K562 (cell line): Measurements from ENCODE around the gene CDK4. TPM values are rescaled to one million over a fixed set of nuclear protein-coding genes. Genes with fewer than 3 reads are reported as not detected.

Source experiments
- ATAC-seq: fragments of 200-7000 bp; cut with Tn5 transposase; 3 replicates; pipeline ENCODE4 v1.9.1; 2020; ENCODE audit warnings: moderate library complexity
- BruUV-seq: library from RNA; stranded (reverse); fragments of 400-500 nt; replicated peaks from 2 replicates; lab custom pipeline; 2021; lab: Mats Ljungman, UMichigan
- CTCF ChIA-PET: fragments of 300-600 bp; formaldehyde crosslinking; extraction: SDS; loops from one replicate; lab custom pipeline; 2021; ENCODE audit warnings: low intra/inter-chr PET ratio; lab: Yijun Ruan, JAX
- POLR2A ChIA-PET: fragments of 300-600, 350-650 bp; sonication (Branson Sonifier 250); formaldehyde crosslinking; extraction: SDS; loops from one replicate; lab custom pipeline; 2021; ENCODE audit warnings: antibody characterized with exemption, inconsistent platforms; lab: Yijun Ruan, JAX
- DNase-seq, 4 experiments: peaks; one replicate each; pipeline versions ENCODE4 v3.0.0 to v3.0.0-alpha.2; 2011 to 2018; ENCODE audit warnings: low spot score in 3 of 4, mixed read lengths in 3 of 4; ENCODE audit errors: extremely low read depth in 1 of 4
- FAIRE-seq: peaks from 2 replicates; lab custom pipeline; 2011; peaks lifted over from hg19 to GRCh38; lab: Jason Lieb, UNC
- H2AFZ ChIP-seq: 2 replicates; pipeline ENCODE4 v1.6.0; 2011; ENCODE audit warnings: low read depth, low read length, control low read depth, inconsistent platforms
- H3K27ac ChIP-seq: fragments of 200-600 bp; 3 replicates; pipeline ENCODE4 v1.8.0; 2011; ENCODE audit warnings: low read depth, mild to moderate bottlenecking, control low read depth, inconsistent platforms, low read length, moderate library complexity, mixed read lengths; ENCODE audit errors: extremely low read depth
- H3K27me3 ChIP-seq, 2 experiments: fragments of 300-600 bp in 1 of 2; 2 replicates in 1 of 2; 3 replicates in 1 of 2; pipeline versions ENCODE4 v1.6.0 to v1.8.0; 2011; ENCODE audit warnings: inconsistent platforms in 2 of 2, low read length in 2 of 2, mild to moderate bottlenecking in 1 of 2, mixed read lengths in 1 of 2, moderate library complexity in 1 of 2; ENCODE audit not compliant: control insufficient read depth in 2 of 2, insufficient read depth in 2 of 2
- H3K36me3 ChIP-seq: fragments of 300-600 bp; 3 replicates; pipeline ENCODE4 v1.8.0; 2011; ENCODE audit warnings: mild to moderate bottlenecking, low read length, inconsistent platforms; ENCODE audit not compliant: control insufficient read depth, insufficient read depth
- H3K4me1 ChIP-seq, 2 experiments: fragments of 200-600 bp in 1 of 2; replicated peaks in 1 of 2; 2 replicates in 1 of 2; 3 replicates in 1 of 2; pipeline versions ENCODE4 v1.5.1 to v1.8.0; 2011; ENCODE audit warnings: inconsistent platforms in 2 of 2, low read length in 2 of 2, mild to moderate bottlenecking in 1 of 2, mixed read lengths in 1 of 2, moderate library complexity in 1 of 2; ENCODE audit not compliant: control insufficient read depth in 2 of 2, insufficient read depth in 2 of 2
- H3K4me2 ChIP-seq: 2 replicates; pipeline ENCODE4 v1.6.1; 2011; ENCODE audit warnings: low read length, control low read depth, inconsistent platforms, mixed read lengths; ENCODE audit not compliant: insufficient read depth
- H3K4me3 ChIP-seq: fragments of 200-600 bp; sonication (generic), shearing (Covaris generic); 2 replicates; pipeline ENCODE4 v1.5.1; 2016; ENCODE audit warnings: control low read depth, inconsistent platforms
- H3K79me2 ChIP-seq: fragments of 200-600 bp; 3 replicates; pipeline ENCODE4 v1.8.0; 2011; ENCODE audit warnings: low read length, inconsistent platforms; ENCODE audit not compliant: control insufficient read depth, insufficient read depth
- H3K9ac ChIP-seq, 2 experiments: 2 replicates each; pipeline versions ENCODE4 v1.6.0 to v1.6.1; 2011; ENCODE audit warnings: low read depth in 2 of 2, low read length in 2 of 2, control low read depth in 1 of 2, inconsistent platforms in 1 of 2, mild to moderate bottlenecking in 1 of 2, mixed read lengths in 1 of 2; ENCODE audit not compliant: insufficient read depth in 1 of 2
- H3K9me1 ChIP-seq: one replicate; pipeline ENCODE4 v1.6.0; 2011; ENCODE audit warnings: inconsistent platforms, mild to moderate bottlenecking, low read length, moderate library complexity; ENCODE audit not compliant: control insufficient read depth, insufficient read depth
- H3K9me3 ChIP-seq: replicated peaks from 2 replicates; pipeline ENCODE4 v1.5.1; 2011; ENCODE audit warnings: low read depth, low read length, inconsistent platforms; ENCODE audit not compliant: control insufficient read depth, insufficient read depth
- H4K20me1 ChIP-seq: replicated peaks from 2 replicates; pipeline ENCODE4 v1.6.1; 2011; ENCODE audit warnings: low read length, inconsistent platforms, mixed read lengths; ENCODE audit not compliant: control insufficient read depth, insufficient read depth
- CTCF ChIP-seq, 3 experiments: IDR thresholded peaks in 2 of 3; conservative IDR thresholded peaks in 1 of 3; 2 replicates each; pipeline ENCODE4 v1.5.1; 2011 to 2012; ENCODE audit warnings: low read length in 3 of 3, mild to moderate bottlenecking in 3 of 3, control low read depth in 2 of 3, improper control_type of control experiment in 1 of 3, inconsistent platforms in 1 of 3, low read depth in 1 of 3, mixed read lengths in 1 of 3, moderate library complexity in 1 of 3; ENCODE audit not compliant: insufficient read depth in 2 of 3
- SMAD1 ChIP-seq: fragments of 150-350 bp; IDR thresholded peaks from 2 replicates; pipeline ENCODE4 v1.6.1; 2014; ENCODE audit warnings: low read length, low read depth; ENCODE audit not compliant: partially characterized antibody
- WGBS: fragments of 100-300 bp; shearing (Covaris generic); methylation state at CpG from one replicate; pipeline ENCODE4 v1.1.6; 2016; ENCODE audit warnings: low coverage, mixed read lengths; ENCODE audit not compliant: insufficient coverage; ENCODE audit errors: missing lambda C conversion rate; 5-methylcytosine and 5-hydroxymethylcytosine counted together
- in situ Hi-C: fragments of 300-500 bp; cut with MboI; formaldehyde crosslinking; loops from 4 replicates; pipeline ENCODE4 v1.15.0; 2018; ENCODE audit warnings: inconsistent platforms, mixed read lengths
- intact Hi-C: fragments of 100-400 bp; cut with micrococcal nuclease; formaldehyde crosslinking; loops from 2 replicates; pipeline ENCODE4 v1.14.2; 2022
- polyA plus RNA-seq, 8 experiments: library from polyadenylated mRNA; depleted of rRNA in 4 of 8; stranded (reverse) in 5 of 8; unstranded in 3 of 8; fragments of >200 nt; fragmentation: Nextera tagmentation in 2 of 8; fragmentation: Illumina TruSeq in 1 of 8; extraction: Ambion mirVana in 2 of 8; extraction: Trizol in 1 of 8; gene quantifications; 2 replicates each; pipeline versions ENCODE4 v1.2.1 to v1.2.3, GENCODE V29; 2011 to 2014; ENCODE audit warnings: inconsistent platforms in 1 of 8, missing spikeins in 1 of 8
- total RNA-seq, 7 experiments: library from RNA; depleted of rRNA in 6 of 7; stranded (reverse); fragments of >200 nt in 6 of 7; fragmentation: Illumina TruSeq in 2 of 7; extraction: Trizol in 2 of 7; gene quantifications; 2 replicates each; pipeline versions ENCODE4 v1.2.1 to v1.2.3, GENCODE V29; 2011 to 2021; ENCODE audit warnings: low replicate concordance in 1 of 7

The CDK4 gene
- total and polyA plus RNA-seq, 9 of the 15 experiments (the other 6 are each of a cell fraction or from before 2014, with no cell fraction given) = 37.8 to 436 (median 238) TPM

DNA sequence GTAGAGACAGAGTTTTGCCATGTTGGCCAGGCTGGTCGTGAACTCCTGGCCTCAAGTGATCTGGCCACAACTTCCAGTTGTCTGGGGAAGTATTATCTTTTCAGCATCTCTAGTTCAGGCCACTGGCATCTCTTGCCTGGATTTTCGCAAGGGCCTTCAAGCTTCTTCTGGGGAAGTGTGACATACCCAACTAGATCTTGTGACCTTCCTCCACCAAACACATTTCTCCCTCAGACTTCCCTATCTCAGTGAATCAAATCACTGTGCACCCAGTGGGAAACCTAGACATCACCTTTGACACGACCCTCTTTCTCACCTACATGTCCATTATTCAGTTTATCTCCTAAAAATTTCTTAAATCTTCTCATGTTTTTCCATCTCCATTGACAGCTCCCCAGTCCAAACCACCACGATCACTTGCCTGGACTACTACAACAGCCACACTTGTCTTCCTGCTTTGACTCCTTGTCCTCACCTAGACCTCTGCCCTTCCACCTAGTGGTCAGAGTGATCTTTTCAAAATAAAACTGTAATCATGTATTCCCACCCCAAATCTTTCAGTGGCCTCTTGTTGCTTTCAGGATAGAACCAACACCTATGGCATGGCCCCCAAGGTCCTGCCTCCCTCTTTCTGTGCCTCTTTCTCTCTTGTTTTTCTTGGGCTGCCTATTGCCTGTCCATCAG is 23.6 kb upstream of the CDK4 start:
- Histone ChIP-seq H3K9me1 (no peaks in the 10 kb centered on the region), H3K36me3 (peaks cover 23% of the 10 kb centered on the region), H3K4me1 (peaks cover 11 to 22% of the 10 kb centered on the region in 2 experiments), H4K20me1 (no peaks in the 10 kb centered on the region), H3K27me3 (no peaks in the 10 kb centered on the region), H2AFZ (no peak overlapping the region), H3K79me2 (peaks cover 23% of the 10 kb centered on the region), H3K27ac (no peak overlapping the region)
- BruUV-seq = no TSS peak
- WGBS = 74% methylated on average over 4 of the region's 4 CpGs
- POLR2A ChIA-PET = interaction anchor here (0.8 kb wide), 2 partner anchors 22 to 34 kb away, joined by 3 to 4 read pairs; no protein-coding TSS in a partner anchor
- FAIRE-seq = peak; percentile 23
- CTCF ChIA-PET = interaction anchor here (1.1 kb wide), 1 partner anchor 317 kb away, joined by 3 read pairs; no protein-coding TSS in a partner anchor
- TF ChIP-seq CTCF (IDR thresholded peaks at IDR 0.05 in 2 of 3, conservative IDR thresholded peaks at IDR 0.05 in 1 of 3; ENCODE audit: insufficient read depth in 2 of 3, low read depth in 1 of 3, low read length in 3 of 3) (peak; percentile 19 to 41 (median 37); a peak in 3 of 6 replicates), SMAD1 (no peak)
- TF ChIP-seq, all 486 proteins: peak for 1
- Histone ChIP-seq H3K4me3 (no peak overlapping the region), H3K4me2 (no peak overlapping the region), H3K9ac (no peak overlapping the region), H3K9me3 (no peaks in the 10 kb centered on the region)
- in situ Hi-C loops = no loop called here
- intact Hi-C loops = no loop called here
- ATAC-seq = no peak
- peak in 1 of 4 experiments; percentile 38 for DNase-seq
